T-cell (primary cell): ENCODE results near the gene RER1. TPM values are rescaled to one million over a fixed set of nuclear protein-coding genes. Genes with fewer than 3 reads are reported as not detected.

Experiments used
- ATAC-seq, 4 experiments: fragments of 200-7000 bp in 3 of 4; fragments of 150-1000 bp in 1 of 4; cut with Tn5 transposase; replicated peaks in 1 of 4; 1 replicate in 3 of 4; 2 replicates in 1 of 4; pipeline ENCODE4 v1.10.0; 2021; ENCODE audit warnings: moderate library complexity in 3 of 4, mild to moderate bottlenecking in 2 of 4, moderate number of reproducible peaks in 1 of 4
- CTCF ChIA-PET, 2 donors: fragments of 300-600 bp; sonication (Branson Sonifier 250); formaldehyde crosslinking; loops; one replicate each; lab custom pipeline; 2022; ENCODE audit warnings: antibody characterized with exemption in 2 of 2; lab: Charles Lee
- POLR2A ChIA-PET, 2 donors: fragments of 300-600 bp; sonication (Branson Sonifier 250); formaldehyde crosslinking; loops; one replicate each; lab custom pipeline; 2022; ENCODE audit warnings: antibody characterized with exemption in 2 of 2; lab: Charles Lee
- DNase-seq, 35 experiments: peaks; one replicate each; pipeline versions ENCODE4 v3.0.0 to v3.0.0-alpha.2; 2013 to 2023
- H3K27ac ChIP-seq: one replicate; pipeline ENCODE4 v1.5.1; 2013; ENCODE audit warnings: low read length
- H3K27me3 ChIP-seq, 2 experiments: replicated peaks in 1 of 2; 1 replicate in 1 of 2; 2 replicates in 1 of 2; pipeline versions ENCODE4 v1.6.1 to v1.7.0; 2013; ENCODE audit warnings: low read length in 1 of 2, mixed read lengths in 1 of 2; ENCODE audit not compliant: control insufficient read depth in 2 of 2, insufficient read depth in 2 of 2; ENCODE audit errors: extremely low read depth in 1 of 2
- H3K36me3 ChIP-seq, 2 donors: 1 replicate in 1 of 2; 2 replicates in 1 of 2; pipeline versions ENCODE4 v1.6.1 to v1.7.0; 2013; ENCODE audit warnings: low read length in 1 of 2; ENCODE audit not compliant: control insufficient read depth in 2 of 2, insufficient read depth in 1 of 2; ENCODE audit errors: extremely low read depth in 1 of 2
- H3K4me1 ChIP-seq, 2 experiments: 1 replicate in 1 of 2; 2 replicates in 1 of 2; pipeline versions ENCODE4 v1.6.1 to v1.7.0; 2013; ENCODE audit warnings: low read length in 2 of 2, mixed read lengths in 1 of 2; ENCODE audit not compliant: insufficient read depth in 2 of 2, control insufficient read depth in 1 of 2; ENCODE audit errors: extremely low read depth in 1 of 2
- H3K4me3 ChIP-seq, 2 donors: 1 replicate in 1 of 2; 2 replicates in 1 of 2; pipeline versions ENCODE4 v1.5.1 to v1.7.0; 2013; ENCODE audit warnings: mild to moderate bottlenecking in 2 of 2, low read length in 1 of 2, moderate library complexity in 1 of 2; ENCODE audit not compliant: control insufficient read depth in 1 of 2; ENCODE audit errors: extremely low read depth in 1 of 2
- H3K9me3 ChIP-seq: 2 replicates; pipeline ENCODE4 v1.7.0; 2013
- H3K27ac Mint-ChIP-seq, 2 donors: one replicate each; pipeline ENCODE4 v1.8.0; 2020 to 2021; ENCODE audit warnings: mild to moderate bottlenecking in 2 of 2, mixed read lengths in 2 of 2
- H3K27me3 Mint-ChIP-seq, 2 donors: one replicate each; pipeline ENCODE4 v1.8.0; 2021 to 2022; ENCODE audit warnings: mixed read lengths in 2 of 2
- H3K36me3 Mint-ChIP-seq: one replicate; pipeline ENCODE4 v1.8.0; 2021; ENCODE audit warnings: mixed read lengths
- H3K4me1 Mint-ChIP-seq, 3 donors: one replicate each; pipeline ENCODE4 v1.8.0; 2020 to 2022; ENCODE audit warnings: mixed read lengths in 3 of 3, mild to moderate bottlenecking in 1 of 3
- H3K4me3 Mint-ChIP-seq, 3 donors: one replicate each; pipeline ENCODE4 v1.8.0; 2020 to 2022; ENCODE audit warnings: mild to moderate bottlenecking in 3 of 3, mixed read lengths in 3 of 3, moderate library complexity in 3 of 3
- H3K9me3 Mint-ChIP-seq, 3 donors: one replicate each; pipeline ENCODE4 v1.8.0; 2020 to 2022; ENCODE audit warnings: mixed read lengths in 3 of 3
- WGBS: methylation state at CpG from one replicate; pipeline ENCODE4 v1.1.5; 2013; ENCODE audit warnings: missing lambda C conversion rate; ENCODE audit not compliant: insufficient coverage; 5-methylcytosine and 5-hydroxymethylcytosine counted together
- total RNA-seq, 35 experiments: library from RNA in 6 of 35; stranded (reverse) in 6 of 35; fragments of 120-200 nt in 1 of 35; gene quantifications; one replicate each; pipeline versions ENCODE4 v1.2.1 to v1.2.4 and lab custom pipeline; 2013 to 2026

The RER1 gene
- total RNA-seq, 5 donors from 2014 or later (not counting 1 experiment from before 2014, with no cell fraction given), result 84.3 to 129 (median 125) TPM

- no peak overlapping the region for H3K27ac Mint-ChIP-seq
- H3K27me3 Mint-ChIP-seq, result no peaks in the 10 kb centered on the region
- whole genome bisulfite sequencing, result 75% methylated on average over 7 of the region's 10 CpGs
- Histone ChIP-seq H3K36me3 (no peaks in the 10 kb centered on the region), H3K9me3 (no peaks in the 10 kb centered on the region), H3K4me3 (no peak overlapping the region), H3K27ac (no peak overlapping the region), H3K27me3 (peaks cover 0 to 5% of the 10 kb centered on the region in 2 experiments), H3K4me1 (no peaks in the 10 kb centered on the region)
- no peak for ATAC-seq
- CTCF ChIA-PET, result no interaction called here
- DNase-seq, result no peak
- H3K4me1 Mint-ChIP-seq, result no peaks in the 10 kb centered on the region
- POLR2A ChIA-PET, result no interaction called here
- no peaks in the 10 kb centered on the region for H3K9me3 Mint-ChIP-seq
- H3K4me3 Mint-ChIP-seq, result no peak overlapping the region
- no peaks in the 10 kb centered on the region for H3K36me3 Mint-ChIP-seq
These were observed 41.1 kb upstream of the RER1 start for GRCh38 chr1:2350501-2350900.

- Histone ChIP-seq H3K27me3 (peaks cover 0 to 5% of the 10 kb centered on the region in 2 experiments), H3K9me3 (no peaks in the 10 kb centered on the region), H3K36me3 (no peaks in the 10 kb centered on the region), H3K4me3 (no peak overlapping the region), H3K4me1 (no peaks in the 10 kb centered on the region), H3K27ac (no peak overlapping the region)
- no peaks in the 10 kb centered on the region for H3K9me3 Mint-ChIP-seq
- ATAC-seq, result no peak
- H3K4me1 Mint-ChIP-seq, result no peaks in the 10 kb centered on the region
- no peak for DNase-seq
- no peak overlapping the region for H3K4me3 Mint-ChIP-seq
- no peaks in the 10 kb centered on the region for H3K27me3 Mint-ChIP-seq
- CTCF ChIA-PET, result no interaction called here
- 82% methylated on average over 25 of the region's 31 CpGs for WGBS
- POLR2A ChIA-PET, result no interaction called here
- H3K27ac Mint-ChIP-seq, result no peak overlapping the region
- H3K36me3 Mint-ChIP-seq, result no peaks in the 10 kb centered on the region
These were observed 40.6 kb upstream of the RER1 start for GRCh38 chr1:2350911-2351655.

GRCh38 chr1:2351723-2352122 is 39.9 kb upstream of the RER1 start:
- Histone ChIP-seq H3K4me3 (no peak overlapping the region), H3K36me3 (no peaks in the 10 kb centered on the region), H3K4me1 (no peaks in the 10 kb centered on the region), H3K27me3 (peaks cover 0 to 5% of the 10 kb centered on the region in 2 experiments), H3K27ac (no peak overlapping the region), H3K9me3 (no peaks in the 10 kb centered on the region)
- WGBS, result 83% methylated on average over 6 of the region's 8 CpGs
- CTCF ChIA-PET, result no interaction called here
- DNase-seq (no peak), ATAC-seq (no peak)
- Mint-ChIP-seq H3K36me3 (no peaks in the 10 kb centered on the region), H3K27ac (no peak overlapping the region), H3K27me3 (no peaks in the 10 kb centered on the region), H3K9me3 (no peaks in the 10 kb centered on the region), H3K4me1 (no peaks in the 10 kb centered on the region), H3K4me3 (no peak overlapping the region)
- POLR2A ChIA-PET, result no interaction called here

- Mint-ChIP-seq H3K9me3 (no peaks in the 10 kb centered on the region), H3K36me3 (no peaks in the 10 kb centered on the region), H3K27ac (no peak overlapping the region), H3K4me3 (no peak overlapping the region), H3K27me3 (no peaks in the 10 kb centered on the region), H3K4me1 (no peaks in the 10 kb centered on the region)
- WGBS, result 92% methylated on average over 9 of the region's 11 CpGs
- CTCF ChIA-PET, result no interaction called here
- Histone ChIP-seq H3K9me3 (no peaks in the 10 kb centered on the region), H3K36me3 (no peaks in the 10 kb centered on the region), H3K4me1 (no peaks in the 10 kb centered on the region), H3K27me3 (peaks cover 0 to 5% of the 10 kb centered on the region in 2 experiments), H3K27ac (no peak overlapping the region), H3K4me3 (no peak overlapping the region)
- DNase-seq, result no peak
- no peak for ATAC-seq
- POLR2A ChIA-PET, result no interaction called here
These were observed 39.2 kb upstream of the RER1 start for GRCh38 chr1:2352341-2352896.

- H3K27ac Mint-ChIP-seq, result no peak overlapping the region
- POLR2A ChIA-PET, result no interaction called here
- 84% methylated on average over 21 of the region's 21 CpGs for WGBS
These were observed 38.6 kb upstream of the RER1 start for GRCh38 chr1:2352897-2353550.

GRCh38 chr1:2353551-2354438 is 37.8 kb upstream of the RER1 start:
- no peak overlapping the region for H3K27ac ChIP-seq
- POLR2A ChIA-PET, result interaction anchor here in 1 of 2 donors (0.6 kb wide), 1 partner anchor 69 kb away, joined by 6 read pairs; no protein-coding TSS in a partner anchor
- H3K4me3 ChIP-seq, result no peak overlapping the region
- H3K9me3 Mint-ChIP-seq, result no peaks in the 10 kb centered on the region
- no peaks in the 10 kb centered on the region for H3K9me3 ChIP-seq
- peaks cover 0 to 5% of the 10 kb centered on the region in 2 experiments for H3K27me3 ChIP-seq
- ATAC-seq, result no peak
- CTCF ChIA-PET, result no interaction called here
- H3K27me3 Mint-ChIP-seq, result no peaks in the 10 kb centered on the region
- H3K36me3 ChIP-seq, result no peaks in the 10 kb centered on the region
- H3K36me3 Mint-ChIP-seq, result no peaks in the 10 kb centered on the region
- H3K27ac Mint-ChIP-seq, result no peak overlapping the region
- H3K4me3 Mint-ChIP-seq, result no peak overlapping the region
- no peaks in the 10 kb centered on the region for H3K4me1 ChIP-seq
- DNase-seq, result no peak
- WGBS, result 84% methylated on average over 10 of the region's 28 CpGs
- no peaks in the 10 kb centered on the region for H3K4me1 Mint-ChIP-seq

More at GRCh38 chr1:2352897-2353550, 38.6 kb upstream of the RER1 start:
- no peak overlapping the region for H3K4me3 Mint-ChIP-seq
- H3K4me1 ChIP-seq, result no peaks in the 10 kb centered on the region
- H3K27ac ChIP-seq, result no peak overlapping the region
- H3K9me3 ChIP-seq, result no peaks in the 10 kb centered on the region
- peaks cover 0 to 5% of the 10 kb centered on the region in 2 experiments for H3K27me3 ChIP-seq
- no peak overlapping the region for H3K4me3 ChIP-seq
- no peaks in the 10 kb centered on the region for H3K36me3 ChIP-seq
- DNase-seq (no peak), ATAC-seq (no peak)
- CTCF ChIA-PET, result no interaction called here
- H3K4me1 Mint-ChIP-seq, result no peaks in the 10 kb centered on the region
- no peaks in the 10 kb centered on the region for H3K9me3 Mint-ChIP-seq
- H3K27me3 Mint-ChIP-seq, result no peaks in the 10 kb centered on the region
- no peaks in the 10 kb centered on the region for H3K36me3 Mint-ChIP-seq
